HG03135 (cell line): Measurements from ENCODE around the gene SASS6.
"Not testable (repeated sequence)": the region's sequence is repeated elsewhere in the genome, so short reads cannot be mapped to it uniquely, and the experiment has no call there.

Experiments used
- ATAC-seq: cut with Tn5 transposase; IDR thresholded peaks from one replicate; pipeline ENCODE4 v1.9.1; 2021; ENCODE audit warnings: mild to moderate bottlenecking, moderate library complexity; ENCODE audit not compliant: unreplicated experiment

The SASS6 gene

GRCh38 chr1:100050139-100050538 is 82.6 kb downstream of the SASS6 start:
- no peak for ATAC-seq

DNA sequence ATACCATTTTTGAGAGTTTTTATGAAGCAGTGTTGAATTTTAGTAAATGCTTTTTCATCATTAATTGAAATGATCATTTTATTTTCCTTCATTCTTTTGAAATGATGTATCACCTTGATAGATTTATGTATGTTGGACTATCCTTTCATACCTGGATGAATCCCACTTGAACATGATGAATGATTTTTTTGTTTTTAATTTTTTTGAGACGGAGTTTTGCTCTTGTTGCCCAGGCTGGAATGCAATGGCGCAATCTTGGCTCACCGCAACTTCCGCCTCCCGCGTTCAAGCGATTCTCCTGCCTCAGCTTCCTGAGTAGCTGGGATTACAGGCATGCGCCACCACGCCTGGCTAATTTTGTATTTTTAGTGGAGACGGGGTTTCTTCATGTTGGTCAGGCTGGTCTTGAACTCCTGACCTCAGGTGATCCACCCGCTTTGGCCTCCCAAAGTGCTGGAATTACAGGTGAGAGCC is 85.5 kb downstream of the SASS6 start:
- not testable (repeated sequence) for ATAC-seq

- ATAC-seq = no peak
Observed at GRCh38 chr1:100045206-100045605, 87.5 kb downstream of the SASS6 start.

GRCh38 chr1:100039591-100039990 is 93.1 kb downstream of the SASS6 start:
- no peak for ATAC-seq

- peak; percentile 46 for ATAC-seq
Observed at GRCh38 chr1:100038660-100039287, 94.0 kb downstream of the SASS6 start.

GRCh38 chr1:100037927-100038659 is 94.6 kb downstream of the SASS6 start:
- ATAC-seq = peak; percentile 79

DNA sequence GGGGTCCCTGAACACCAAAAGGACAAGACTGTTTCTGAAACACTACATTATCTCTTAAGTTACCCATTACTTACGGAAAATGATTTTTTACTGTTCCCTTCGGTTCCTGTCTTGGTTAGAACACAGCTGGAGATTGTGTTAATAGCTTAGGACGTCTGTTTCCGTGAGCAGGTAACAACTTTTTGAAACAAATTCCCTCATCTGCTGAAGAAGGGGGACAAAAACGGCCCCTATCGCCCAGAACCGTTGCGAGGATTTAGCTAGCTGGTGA is 95.1 kb downstream of the SASS6 start:
- ATAC-seq = no peak

DNA sequence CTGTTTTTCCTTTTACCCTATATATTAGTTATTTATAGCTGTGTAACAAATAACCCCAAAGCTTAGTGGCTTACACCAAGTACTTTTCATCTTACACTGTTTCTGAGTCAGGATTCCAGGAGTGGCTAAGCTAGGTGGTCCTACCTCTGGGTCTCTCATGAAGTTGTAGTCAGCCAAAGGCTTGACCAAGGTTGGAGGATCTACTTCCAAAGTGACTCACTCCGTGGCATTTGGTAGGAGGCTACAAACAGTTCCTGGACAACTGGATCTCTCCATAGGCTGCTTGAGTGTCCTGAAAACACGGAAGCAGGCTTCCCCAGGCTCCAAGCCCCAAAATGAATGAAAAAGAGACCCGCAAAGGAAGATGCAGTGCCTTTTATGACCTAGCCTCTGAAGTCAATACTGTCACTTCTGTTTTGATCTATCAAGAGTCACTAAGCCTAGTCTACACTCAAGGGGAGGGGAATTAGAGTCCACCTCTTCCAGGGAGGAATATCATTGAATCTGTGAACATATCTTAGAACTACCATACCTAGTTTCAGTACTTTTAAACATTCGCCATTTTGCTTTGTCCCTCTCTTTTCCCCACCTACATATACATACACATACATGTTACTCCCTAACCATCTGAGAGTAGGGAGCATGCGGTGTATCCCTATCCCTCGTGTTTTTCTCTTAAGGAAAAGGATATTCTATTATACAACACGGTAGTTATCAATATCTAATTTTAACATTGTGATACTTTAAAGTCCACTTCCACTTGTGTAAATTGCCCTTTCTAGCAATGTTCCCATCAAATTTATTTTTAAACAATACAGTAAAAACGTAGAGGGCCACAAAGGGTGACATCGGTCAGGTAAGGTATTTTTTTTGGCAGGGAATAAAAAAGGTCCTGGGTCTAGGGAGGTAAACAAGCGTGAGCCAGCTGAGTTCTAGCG is 95.7 kb downstream of the SASS6 start:
- peak; percentile 2 for ATAC-seq

DNA sequence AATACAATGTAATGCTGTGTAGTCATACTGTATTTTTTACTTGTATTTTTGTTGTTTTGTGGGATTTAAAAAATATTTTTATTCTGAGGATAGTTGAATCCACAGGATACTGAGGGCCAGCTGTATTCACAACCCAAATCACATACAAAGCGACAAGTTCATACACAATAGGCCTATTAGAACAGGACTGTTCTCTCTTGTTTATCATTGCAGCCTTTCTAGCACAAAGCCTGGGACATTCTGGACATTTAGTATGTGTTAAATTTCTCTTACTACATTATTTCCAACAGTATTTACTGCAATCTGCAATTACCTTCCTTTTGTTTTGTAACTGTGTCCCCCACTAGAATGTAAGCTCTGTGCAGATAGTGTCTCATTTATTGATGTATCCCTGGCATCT is 97.5 kb downstream of the SASS6 start:
- no peak for ATAC-seq

DNA sequence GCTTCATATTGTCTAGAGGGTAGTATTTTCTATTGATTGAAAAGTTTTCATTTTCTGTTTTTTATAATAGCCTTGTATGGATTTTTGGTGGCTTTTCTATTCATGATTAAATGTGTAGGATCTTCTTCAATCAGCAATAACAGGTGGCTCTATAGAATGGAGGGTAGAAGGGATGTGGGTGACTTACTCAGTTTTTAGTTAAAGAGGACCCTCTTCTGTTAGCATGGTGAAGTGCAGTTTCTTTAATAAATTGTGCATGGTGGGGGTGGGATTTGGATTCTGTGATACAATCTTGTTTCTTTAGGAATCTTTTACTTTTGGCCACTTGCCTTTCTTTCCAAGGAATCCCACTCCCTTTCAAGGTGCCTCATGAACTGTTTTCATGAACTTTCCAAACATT is 98.3 kb downstream of the SASS6 start:
- no peak for ATAC-seq
